NCI-H1694 treated with DMSO at 0.1 percent for 48 hours (cell line): Measurements from ENCODE around the gene PSMG2.

Experiments used
- DNase-seq: peaks from one replicate; lab custom pipeline; 2025; lab: John Stamatoyannopoulos, UW

The PSMG2 gene, protein sequence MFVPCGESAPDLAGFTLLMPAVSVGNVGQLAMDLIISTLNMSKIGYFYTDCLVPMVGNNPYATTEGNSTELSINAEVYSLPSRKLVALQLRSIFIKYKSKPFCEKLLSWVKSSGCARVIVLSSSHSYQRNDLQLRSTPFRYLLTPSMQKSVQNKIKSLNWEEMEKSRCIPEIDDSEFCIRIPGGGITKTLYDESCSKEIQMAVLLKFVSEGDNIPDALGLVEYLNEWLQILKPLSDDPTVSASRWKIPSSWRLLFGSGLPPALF

DNA sequence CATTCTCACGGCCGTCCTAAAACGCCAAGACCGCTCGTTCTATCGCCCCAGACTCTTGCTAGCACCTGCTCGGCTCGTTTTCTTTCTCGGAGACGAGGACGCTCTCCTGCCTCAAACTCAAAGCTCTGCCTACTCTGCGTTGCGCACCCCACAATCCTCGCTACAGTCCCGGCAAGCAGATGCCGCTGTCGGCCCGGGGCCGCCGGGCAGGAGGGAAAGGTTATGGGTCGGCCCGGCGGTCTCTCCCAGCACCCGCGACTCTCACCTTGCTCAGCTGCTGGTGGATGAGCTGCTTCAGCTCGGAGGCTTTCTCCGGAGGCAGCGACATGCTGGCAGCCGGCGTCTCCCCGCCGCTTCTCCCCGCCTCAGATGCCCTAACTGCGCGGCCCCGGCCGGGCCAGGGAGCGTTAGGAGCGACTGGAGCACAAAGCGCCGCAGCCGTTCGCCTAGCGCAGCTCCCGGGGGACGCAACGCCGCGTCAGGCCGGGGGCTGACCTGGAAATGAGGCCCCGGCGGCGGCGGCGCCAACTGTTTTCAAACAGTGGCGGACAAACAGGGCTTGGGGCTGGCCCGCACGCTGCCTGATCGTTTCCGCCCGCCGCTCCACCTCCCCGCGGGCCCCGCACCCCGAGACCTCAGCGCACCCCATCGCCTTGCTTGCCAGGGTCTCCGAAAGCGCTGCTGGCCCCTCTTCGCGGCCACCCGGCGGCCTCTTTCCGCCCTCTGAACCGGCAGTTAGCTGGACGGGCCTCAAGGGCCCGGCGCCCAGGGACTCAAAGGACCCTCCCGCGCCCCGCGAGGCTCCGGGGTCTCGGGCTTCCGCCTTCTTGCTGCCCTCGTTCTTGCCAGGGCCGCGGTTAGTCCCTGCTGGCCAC lies at the start of gene PSMG2, which contains the start of gene CEP76:
Gene PSMG2, plus strand, starts transcription at position 822 of the 875 bp plus-strand sequence. CDS start 66 bp downstream, outside the sequence.
Gene CEP76, minus strand, starts transcription at position 503 of the 875 bp plus-strand sequence. Its CDS starts 175 bp downstream, at position 328.
- peak; percentile 40 for DNase-seq

DNA sequence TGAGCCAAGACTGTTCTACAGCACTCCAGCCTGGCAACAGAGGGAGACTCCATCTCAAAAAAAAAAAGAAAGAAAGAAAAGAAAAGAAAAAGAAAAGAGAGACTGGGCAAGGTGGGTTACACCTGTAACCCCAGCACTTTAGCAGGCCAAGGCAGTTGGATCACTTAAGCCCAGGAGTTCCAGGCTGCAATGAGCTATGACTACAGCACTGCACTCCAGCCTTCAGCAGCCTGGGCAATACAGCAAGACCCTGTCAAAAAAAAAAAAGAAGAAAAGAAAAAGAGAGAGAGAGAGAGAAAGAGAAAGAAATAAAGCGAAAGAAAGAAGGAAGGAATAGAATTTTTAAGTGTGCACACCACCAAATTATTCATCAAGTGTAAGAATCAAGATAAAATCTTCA lies 47.9 kb upstream of the PSMG2 start:
- no peak for DNase-seq

DNA sequence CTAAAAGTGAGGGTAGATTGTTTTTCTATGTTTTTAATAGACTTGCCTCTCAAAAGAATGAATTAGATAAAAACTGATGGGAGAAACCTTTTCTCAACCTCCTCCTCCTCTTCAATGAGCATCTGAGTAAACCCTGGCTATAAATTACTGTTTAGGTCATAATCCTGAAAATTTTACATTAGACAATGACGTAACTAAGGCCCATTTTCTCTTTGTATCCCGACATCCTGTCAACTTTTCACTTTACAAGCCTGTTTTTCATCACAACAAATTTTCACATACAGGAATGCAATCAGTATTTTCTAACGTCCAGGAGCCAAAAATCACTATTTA lies 46.3 kb upstream of the PSMG2 start:
- DNase-seq = no peak

DNA sequence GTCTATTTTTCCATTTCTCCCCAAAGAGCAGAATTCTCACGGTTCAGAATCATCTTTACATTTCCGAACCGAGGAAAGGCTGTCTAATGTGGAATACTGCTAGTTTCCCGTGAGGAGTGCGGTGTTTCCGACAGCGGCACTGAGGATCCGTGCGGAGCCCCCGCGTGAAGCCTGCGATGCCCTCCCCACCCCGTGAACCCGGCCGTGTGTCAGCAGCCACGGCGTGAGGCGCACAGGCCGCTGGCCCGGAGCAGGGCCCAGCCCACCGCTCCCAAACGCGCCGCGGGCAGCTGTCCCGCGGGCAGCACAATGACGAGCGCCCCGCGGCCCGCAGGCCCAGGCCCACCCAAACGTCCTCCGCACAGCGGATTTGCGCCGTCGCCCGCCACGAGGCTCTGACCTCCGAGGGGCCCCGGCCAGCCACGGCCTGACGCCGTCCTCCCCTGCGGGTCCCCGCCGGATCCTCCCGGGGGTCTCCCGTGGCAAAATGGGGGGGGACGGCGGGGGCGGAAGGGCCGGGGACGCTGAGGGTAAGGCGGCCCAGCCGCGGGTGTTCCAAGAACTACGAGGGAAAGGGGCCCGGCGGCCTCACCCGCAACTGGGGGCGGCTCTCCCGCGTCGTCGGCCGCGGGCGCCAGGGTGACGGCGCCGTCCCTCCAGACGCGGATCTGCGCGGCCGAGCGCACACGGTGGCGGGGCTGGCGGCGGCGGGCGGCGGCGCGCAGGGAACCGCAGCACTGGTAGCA lies 45.7 kb upstream of the PSMG2 start:
- no peak for DNase-seq

DNA sequence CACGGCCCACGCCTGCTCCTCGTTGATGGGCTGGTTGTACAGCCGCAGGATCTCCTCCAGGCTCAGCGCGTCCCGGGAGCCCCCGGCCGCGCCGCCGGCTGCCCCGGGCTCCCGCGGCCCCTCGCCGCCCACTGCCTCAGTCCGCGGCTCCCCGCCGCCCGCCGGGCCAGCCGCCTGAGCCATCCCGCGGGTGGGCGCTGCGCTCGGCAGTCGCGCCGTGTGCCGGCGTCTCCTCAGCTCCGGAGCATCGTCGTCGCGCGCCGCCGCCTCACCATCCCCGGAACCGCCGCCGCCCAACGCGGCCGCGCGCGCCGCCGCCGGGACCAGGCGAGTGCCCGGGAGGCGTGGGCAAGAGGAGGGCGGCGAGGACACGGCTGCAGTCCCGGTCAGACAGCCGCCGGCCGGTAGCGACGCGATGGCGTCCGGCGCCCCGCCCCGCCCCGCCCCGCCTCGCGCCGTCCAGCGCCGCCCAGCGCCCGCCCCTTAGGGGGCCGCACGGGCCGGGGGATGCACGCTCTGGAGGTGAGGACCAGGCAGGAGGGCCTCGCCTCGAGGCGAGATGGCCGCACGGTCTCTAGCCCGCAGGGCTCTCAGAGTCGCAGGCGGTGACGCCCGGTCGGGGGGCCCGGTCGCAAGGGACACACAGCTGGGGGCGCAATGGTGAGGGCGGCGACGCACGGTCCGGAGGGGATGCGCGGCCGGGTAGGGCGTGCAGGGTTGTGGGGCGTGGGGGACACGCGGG lies 45.0 kb upstream of the PSMG2 start, which contains the start of gene SPIRE1:
Gene SPIRE1, minus strand, starts transcription at position 424 of the 742 bp plus-strand sequence. Its CDS starts 241 bp downstream, at position 183.
- no peak for DNase-seq

DNA sequence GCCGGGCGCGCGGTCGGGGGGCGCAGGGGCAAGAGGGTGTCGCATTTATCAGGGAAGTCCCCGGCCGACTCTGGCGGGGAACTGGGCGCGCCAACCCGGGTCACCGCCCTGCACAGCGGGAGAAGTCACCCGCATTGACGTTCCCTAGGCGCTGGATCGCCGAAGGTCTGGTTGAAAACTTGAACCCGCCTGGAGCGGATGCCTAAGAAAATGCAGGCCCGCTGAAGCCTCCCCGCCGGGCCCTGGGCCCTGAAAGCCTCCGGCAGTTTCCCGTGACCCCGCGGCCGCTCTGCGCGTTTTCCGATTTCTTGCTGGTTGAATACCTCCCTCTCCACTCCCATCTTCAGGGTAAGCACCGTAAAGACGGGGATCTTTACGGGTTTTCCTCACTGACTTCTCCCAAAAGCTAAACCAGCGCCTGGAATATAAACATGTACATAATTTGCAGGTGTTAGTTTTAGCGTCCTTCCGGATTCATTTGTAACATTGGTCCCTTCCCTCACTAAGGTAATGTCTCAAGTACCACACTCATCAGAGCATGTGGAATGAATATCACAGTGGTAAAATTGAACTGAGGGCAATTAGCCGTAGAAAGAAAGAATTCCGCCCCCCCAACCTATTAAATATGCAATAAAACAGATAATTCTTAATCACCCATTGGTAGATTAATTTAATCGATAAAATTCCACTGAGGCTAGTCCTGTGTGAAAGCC lies 44.3 kb upstream of the PSMG2 start:
- DNase-seq = no peak

DNA sequence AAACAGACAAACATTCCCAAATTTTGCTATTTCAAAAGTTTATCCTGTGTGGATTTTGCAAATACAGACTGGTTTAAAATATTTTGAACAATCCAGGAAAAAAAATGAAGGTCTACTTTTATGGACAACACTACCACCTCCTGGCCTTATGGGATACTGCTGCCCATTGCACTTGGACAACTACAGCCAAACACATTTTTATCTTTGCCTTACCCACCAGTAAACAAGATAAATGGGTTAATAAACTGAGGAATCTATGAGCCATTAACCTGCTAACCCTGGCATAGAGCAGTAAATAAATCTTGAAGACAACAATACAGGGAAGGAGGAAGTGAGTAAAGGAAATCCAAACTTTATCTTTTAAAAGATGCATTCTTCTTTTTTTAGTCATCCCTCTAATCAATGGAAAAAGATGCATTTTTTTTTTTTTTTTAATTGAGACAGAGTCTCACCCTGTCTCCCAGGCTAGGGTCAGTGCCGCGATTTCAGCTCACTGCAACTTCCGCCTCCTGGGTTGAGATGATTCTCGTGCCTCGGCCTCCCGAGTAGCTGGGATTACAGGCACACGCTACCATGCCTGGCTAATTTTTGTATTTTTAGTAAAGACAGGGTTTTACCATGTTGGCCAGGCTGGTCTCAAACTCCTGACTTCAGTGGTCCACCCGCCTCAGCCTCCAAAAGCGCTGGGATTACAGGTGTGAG lies 42.8 kb upstream of the PSMG2 start:
- DNase-seq = peak; percentile 68

DNA sequence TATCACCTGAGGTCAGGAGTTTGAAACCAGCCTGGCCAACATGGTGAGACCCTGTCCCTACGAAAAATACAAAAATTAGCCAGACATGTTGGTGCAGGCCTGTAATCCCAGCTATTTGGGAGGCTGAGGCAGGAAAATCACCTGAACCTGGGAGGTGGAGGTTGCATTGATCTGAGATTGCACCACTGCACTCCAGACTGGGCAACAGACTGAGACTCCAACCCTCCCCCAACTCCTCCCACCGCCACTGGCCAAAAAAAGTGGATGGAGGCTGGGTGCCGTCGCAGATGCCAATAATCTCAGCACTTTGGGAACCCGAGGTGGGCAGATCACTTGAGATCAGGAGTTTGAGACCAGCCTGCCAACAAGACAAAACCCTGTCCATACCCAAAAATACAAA lies 34.8 kb upstream of the PSMG2 start:
- DNase-seq = no peak

DNA sequence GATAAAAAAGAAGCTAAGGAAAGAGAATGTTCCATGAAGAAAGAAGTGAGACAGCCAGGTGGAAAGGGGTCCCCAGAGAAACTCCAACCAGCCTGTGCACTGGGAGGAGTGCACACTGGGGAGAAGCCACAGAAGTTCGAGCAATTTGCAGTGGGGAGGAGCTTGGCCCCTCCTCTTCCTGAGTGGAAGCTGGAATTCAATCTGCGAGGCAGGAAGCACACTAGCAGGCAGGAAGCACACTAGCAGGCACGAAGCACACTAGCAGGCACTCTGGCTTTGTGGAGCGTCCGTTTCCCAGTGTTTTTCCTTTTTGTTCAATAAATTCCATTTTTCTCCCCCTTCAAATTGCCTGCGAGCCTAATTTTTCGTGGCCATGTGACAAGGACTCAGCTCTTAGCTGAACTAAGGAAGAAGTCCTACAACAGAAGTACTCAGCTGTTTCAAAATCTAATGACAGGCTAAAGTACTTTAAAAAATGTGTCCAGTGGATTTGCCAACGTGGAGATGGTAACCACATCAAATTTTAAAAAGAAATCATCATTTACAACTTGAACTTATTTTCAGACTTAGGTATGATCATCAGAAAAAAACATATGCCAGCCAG lies 23.6 kb upstream of the PSMG2 start:
- DNase-seq = no peak

DNA sequence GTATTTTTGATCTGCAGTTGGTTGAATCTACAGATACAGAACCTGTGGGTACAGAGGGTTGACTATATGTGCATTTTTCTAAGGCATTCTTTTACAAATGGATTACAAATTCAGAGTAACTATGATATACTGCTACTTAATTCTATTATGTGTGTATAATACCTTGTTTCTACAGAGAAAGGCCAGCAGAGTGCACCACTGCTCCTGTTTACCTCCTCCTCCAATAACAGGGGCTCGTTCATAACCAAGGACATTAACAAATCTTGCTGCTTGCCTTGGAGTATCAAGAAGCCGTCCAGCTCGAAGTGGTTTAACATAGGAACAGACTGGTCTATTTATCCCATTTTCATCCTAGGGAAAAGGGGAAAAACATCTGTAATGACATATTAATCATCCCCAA lies 16.7 kb upstream of the PSMG2 start:
- DNase-seq = peak; percentile 8

DNA sequence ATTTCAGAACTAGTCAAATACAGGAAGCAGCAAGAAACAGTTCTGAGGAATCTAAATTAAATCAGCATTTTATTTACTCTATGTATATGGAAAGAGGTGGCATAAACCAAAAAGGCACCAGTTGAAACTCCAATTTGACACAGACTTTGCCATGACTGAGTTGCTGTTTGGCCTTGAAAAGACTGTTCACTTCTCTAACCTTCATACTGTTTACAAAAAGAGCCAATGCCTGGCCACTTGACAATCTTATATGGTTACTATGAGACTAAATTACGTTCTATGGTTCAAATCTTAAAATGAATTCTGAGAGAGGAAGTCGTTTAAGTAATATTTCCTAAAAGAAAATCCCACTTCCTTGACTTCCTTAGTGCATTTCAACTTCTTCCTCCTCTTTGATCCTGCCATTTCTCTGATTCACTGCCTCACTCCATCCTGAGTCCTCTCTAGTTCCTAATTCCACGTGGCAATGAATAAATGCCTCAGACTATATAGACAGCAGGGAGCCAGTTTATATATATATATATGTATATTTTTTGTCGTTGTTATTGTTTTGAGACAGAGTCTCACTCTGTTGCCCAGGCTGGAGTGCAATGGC lies 13.5 kb upstream of the PSMG2 start:
- DNase-seq = no peak

DNA sequence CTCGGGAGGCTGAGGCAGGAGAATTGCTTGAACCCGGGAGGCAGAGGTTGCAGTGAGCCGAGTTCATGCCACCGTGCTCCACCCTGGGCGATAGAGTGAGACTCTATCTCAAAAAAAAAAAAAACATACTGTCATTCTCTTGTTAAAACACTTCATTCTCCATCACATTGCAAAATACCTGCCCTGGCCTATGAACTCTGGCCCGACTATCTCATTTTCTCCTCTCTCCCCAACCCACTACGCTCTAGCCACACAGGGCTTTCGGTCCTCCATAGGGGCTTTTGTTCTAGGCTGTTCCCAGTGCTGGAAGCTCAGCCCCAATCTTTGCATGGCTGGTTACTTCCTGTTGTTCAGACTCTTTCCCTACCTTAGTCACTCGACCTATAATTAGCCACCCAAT lies 10.6 kb upstream of the PSMG2 start:
- no peak for DNase-seq

DNA sequence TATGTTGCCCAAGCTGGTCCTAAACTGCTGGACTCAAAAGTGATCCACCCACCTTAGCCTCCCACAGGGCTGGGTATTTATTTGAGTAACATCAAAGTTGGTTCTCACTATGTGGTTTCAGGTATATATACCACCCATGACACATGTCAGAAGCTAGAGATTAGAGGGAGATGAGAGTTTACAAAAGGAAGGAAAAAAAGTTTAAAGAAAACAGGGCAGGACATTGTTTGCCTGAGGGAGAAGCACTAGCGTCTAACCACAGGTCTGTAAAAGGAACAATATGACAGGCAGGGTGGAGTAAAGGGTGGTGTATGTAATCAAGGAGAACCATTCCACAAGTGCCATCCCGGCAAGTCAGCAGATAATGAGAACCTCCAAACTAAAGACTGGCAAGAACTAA lies 8.8 kb upstream of the PSMG2 start:
- no peak for DNase-seq

DNA sequence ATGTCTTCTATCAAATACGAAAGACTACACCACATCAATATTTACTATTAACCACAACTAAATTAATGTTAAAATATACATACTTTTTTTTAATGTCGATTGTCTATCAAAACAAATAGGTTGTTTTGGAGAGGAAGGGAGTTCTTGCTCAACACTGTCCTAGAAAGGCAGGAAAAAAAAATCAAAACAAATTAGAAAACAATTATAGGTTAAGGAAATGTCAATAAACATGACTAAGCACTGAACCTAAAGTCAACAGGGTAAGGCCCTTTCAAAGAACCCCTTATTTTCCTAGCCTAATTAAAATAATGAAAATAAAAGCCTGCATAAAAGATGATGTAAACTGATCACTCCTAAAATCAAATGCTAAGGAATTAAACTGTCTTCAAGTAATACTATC lies 3.1 kb upstream of the PSMG2 start:
- no peak for DNase-seq

DNA sequence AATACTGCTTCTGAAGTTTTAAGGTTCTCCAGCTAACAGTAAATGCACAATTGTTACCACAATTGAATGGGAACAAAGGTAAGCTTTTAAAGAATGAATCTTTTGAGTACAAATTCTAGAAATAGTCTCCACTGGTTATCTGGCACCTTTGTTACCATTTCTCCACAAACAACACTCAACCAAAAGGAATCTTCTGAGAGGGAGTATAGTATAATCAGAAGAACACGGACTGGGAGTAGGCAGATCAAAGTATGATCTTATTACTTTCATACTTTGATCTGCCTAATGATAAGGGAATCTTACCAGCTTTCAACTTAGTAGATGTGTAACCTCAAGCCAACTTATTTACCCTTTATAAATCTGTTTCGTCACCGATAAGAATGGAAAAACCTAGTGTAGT lies 1.7 kb upstream of the PSMG2 start:
- no peak for DNase-seq

DNA sequence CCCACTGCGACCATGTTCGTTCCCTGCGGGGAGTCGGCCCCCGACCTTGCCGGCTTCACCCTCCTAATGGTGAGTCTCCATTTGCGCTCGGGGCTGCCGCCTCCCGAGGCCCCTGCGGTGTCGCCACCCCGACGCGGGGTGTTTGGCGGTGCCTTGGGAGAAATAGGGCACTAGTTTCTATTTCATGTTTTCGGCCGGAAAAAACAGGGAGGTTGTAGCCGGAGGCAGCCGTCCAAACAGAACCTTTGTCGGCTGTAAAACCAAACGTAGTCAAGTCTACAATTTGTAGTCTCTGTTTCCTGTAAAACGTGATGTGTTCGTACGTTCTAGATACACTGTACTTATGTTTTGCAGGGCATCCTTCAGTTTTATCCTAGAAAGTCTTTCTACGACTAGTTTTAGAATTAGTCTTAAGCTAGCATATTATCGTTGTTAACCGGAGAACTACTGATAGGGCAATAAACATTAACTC lies 290 bp downstream of the PSMG2 start:
- DNase-seq = no peak

DNA sequence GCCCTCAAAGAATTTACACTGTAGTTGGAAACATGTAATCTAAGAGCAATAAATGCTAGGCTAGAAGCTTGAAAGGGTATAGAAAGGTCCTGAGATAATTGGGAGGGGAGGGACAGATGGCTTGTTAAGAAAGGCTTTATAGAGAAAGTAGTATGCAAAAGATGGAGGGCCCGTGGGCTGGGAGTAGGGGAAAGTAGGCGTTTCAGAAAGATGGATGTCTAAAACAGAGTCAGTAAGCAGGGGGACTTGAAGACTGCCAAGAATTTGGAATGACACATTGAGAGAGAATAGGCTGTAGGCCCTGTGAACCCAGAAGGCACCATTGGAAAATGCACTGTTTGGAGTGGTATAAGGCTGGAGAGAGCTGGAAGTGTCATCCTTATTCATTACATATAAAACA lies 822 bp downstream of the PSMG2 start:
- DNase-seq = no peak

DNA sequence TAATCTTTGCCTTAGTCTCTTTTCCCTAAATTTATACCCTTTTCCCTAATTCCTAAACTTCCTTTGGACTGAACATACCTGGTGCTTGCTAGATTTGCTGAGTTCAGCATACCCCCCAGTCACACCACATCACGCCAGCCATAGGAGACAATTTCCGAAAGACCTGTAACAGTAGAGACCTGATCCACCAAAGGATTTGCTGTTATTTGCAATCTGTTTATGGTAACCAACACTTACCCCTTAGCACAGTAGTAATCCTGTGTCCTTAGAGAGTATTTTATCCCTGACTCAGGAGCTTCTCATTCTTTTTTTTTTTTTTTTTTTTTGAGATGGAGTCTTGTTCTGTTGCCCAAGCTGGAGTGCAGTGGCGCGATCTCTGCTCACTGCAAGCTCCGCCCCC lies 8.6 kb downstream of the PSMG2 start:
- DNase-seq = no peak

DNA sequence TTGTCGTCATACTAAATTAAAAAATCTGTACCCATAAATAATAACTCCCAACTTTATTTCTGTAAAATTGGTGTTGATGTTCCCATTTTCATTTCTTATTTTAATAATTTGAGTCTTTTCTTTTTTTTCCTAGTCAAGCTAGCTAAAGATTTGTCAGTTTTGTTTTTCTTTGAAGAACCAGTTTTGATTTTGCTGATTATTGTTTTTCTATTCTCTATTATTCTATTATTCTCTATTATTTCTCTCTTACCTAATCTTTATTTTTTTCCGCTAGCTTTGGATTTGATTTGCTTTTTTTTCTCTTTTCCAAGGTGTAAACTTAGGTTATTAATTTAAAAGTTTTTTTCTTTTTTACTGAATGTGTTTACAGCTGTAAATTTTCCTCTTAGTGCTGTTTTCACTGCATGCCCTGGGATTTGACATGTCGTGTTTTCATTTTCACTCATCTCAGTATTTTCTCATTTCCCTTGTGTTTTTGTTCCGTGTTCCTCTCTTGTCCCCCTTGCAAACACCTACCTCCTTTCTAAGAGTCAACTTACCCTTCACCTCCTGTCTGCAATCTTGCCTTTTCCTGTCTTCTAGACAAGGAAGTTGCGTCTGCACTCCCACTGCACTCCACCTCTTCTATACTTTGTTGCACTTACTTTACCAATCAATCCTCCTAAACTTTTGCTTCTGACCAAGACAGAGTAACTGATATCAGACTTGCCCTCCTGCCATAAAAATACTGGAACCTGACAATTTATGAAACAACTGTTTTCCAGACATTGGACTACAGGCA lies 18.8 kb downstream of the PSMG2 start:
- no peak for DNase-seq
